GM18511 (cell line): ENCODE data around the gene ELL.
A peak's percentile ranks its signal among the peaks of the same experiment; 100 is the strongest.

Experiments
- ATAC-seq: cut with Tn5 transposase; IDR thresholded peaks from one replicate; pipeline ENCODE4 v1.9.1; 2021; ENCODE audit warnings: mild to moderate bottlenecking, moderate library complexity; ENCODE audit not compliant: unreplicated experiment

ELL gene

GRCh38 chr19:18425515-18426415 lies 96.1 kb downstream of the ELL start:
- ATAC-seq: no peak

GRCh38 chr19:18424890-18425514 lies 96.9 kb downstream of the ELL start:
- ATAC-seq: no peak

DNA sequence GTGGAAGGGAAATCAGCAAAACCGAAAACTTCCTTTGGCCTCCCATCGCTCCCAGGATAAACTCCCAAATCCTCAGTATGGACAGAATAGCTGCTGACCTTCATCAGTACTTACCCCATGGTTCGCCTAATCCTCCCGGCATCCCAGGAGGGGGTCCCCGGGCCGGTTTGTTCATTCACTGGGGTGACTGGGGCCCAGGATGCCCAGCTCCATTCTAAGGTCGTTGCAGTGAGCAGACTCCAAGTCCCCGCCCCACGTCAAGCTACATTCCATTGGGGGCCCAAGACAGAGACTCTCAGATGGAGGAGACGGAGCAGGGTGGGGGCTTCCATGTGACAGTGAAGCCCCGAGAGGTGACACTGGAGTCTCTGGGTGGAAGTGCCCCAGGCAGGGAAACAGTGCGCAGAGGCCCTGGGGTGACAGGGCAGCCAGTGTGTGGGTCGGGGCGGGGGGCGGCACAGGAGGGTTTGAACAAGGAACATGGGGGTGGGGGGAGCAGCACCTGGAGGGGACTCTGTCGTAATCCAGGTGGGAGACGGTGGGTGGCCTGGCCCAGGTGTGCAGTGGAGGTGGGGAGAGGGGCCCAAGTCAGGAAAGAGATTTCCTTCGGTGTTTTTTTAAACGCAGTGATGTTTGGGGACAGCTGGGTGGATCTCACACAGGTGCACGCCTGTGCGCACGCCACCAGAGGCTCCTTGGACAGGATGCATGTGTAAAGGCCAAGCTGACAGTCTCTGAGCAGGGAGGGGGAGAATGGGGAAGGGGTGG lies 97.6 kb downstream of the ELL start:
- ATAC-seq: no peak

GRCh38 chr19:18423258-18424020 lies 98.4 kb downstream of the ELL start:
- ATAC-seq: no peak

DNA sequence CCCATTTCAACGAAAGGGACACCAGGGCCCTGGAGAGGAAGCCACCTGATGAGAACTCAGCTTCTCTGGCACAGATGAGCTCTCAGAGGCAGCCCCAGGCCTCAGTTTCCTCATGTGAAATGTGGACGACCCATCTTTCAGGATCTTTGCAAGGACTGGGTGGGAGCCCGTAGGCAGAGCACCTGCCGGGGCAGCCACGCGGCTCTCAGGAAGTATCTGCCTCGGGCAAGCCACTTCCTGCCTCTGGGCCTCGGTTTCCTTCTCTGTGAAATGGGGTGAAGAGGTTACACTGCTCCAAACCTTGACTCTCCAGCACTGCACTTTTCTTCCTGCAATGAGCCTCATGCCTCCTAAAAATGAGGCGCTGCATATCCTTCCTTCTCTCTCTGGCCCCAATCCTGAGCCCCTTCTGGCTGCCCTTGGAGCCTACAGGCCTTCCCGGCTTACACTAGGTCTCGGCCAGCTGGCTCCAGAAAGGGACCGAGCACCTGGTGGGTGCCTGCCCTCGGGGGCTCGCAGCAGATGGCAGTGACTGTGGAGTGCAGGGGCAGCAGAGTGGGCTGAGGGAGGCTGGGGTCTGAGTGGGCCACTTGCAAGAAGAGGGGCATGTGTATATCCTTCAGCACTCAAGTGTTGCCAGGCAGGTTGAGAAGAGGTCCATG lies 99.2 kb downstream of the ELL start:
- no peak for ATAC-seq

DNA sequence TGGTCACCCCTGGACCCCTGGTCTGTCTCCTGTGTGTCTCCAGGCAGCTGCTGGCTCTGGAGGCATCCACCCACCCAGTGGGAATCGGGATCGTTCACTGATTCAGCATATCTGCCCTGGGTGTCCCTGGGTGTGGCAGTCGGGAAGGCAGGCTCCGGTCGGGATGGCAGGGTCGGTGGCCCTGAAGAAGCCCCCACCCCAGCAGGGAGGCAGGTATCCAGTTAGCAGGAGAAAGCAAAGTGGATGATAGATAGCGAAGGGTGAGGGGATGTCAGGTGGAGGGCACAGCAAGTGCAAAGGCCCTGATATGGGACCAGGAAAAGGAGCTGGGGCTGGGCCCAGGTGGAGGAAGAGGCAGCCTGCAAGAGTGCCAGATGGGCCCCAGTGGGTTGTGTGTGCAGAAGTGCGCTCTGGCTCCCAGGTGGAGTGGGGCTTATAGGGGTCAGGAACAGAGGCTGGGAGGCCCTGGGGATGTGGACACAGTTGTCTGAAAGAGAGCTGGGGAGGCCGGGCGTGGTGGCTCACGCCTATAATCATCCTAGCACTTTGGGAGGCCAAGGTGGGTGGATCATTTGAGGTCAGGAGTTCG lies 100.4 kb downstream of the ELL start:
- ATAC-seq: no peak

- no peak for ATAC-seq
Measured at GRCh38 chr19:18420930-18421329, 100.9 kb downstream of the ELL start.

DNA sequence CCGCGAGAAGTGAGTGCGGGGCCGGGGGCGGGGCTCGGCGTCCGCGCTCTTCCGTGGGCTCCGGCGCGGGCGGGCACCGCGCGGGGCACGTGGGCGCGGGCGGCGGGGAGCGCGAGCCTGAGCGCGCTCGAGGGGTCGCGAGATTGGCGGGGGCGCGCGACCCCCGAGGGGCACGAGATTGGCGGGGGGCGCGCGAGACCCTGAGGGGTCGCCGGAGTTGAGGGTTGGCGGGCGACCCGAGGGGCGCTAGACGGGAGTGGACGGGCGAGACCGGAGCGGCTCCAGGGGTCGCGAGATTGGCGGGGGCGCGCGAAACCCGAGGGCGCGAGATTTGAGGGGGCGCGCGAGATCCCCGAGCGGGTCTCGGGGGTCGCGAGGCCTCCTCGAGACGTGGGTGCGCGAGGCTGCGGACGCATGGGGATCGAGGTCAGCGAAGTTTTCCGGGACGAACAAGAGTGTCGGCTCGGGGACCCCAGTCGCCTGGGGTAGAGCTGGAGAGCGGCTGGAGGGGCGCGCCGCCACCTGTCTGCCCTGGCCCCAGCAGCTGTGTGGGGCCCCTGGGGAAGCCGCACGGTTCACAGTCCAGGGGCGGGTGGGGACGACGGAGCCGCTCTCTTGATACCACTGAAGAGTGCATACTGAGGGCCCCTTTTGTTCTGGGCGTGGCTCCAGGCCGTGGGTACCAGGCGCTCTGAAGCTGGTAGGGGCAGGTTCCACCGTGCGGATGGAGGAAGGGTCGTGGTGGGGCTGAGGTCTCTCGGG lies 102.0 kb downstream of the ELL start:
- no peak for ATAC-seq

DNA sequence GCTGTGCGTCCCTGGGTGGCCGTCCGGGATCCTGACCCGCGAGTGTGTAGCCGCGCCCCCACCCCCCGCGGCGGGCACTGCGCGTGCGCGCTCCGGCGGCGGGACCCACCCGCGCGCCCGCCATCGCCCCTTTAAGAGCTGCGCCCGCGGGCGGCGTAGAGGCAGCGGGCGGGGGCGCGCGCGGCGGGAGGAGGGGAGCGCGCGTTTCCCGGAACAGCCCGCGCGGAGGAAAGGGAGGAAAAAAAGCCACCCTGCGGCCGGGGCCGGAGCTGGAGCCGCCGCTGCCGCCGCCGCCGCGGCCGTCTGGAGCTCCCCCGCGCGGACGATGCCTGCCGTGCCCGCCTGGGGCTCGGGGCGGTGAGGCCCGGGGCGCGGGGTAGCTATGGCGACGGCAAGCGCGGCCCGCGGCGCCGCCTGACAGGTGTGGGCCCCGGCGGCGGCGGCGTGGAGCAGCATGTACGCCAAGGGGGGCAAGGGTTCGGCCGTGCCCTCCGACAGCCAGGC lies 102.6 kb downstream of the ELL start, which contains the start of gene SSBP4:
TSS of gene SSBP4 (plus strand) at position 204 of the 504 bp plus-strand sequence. CDS start at position 455, 251 bp downstream.
- peak; percentile 59 for ATAC-seq

DNA sequence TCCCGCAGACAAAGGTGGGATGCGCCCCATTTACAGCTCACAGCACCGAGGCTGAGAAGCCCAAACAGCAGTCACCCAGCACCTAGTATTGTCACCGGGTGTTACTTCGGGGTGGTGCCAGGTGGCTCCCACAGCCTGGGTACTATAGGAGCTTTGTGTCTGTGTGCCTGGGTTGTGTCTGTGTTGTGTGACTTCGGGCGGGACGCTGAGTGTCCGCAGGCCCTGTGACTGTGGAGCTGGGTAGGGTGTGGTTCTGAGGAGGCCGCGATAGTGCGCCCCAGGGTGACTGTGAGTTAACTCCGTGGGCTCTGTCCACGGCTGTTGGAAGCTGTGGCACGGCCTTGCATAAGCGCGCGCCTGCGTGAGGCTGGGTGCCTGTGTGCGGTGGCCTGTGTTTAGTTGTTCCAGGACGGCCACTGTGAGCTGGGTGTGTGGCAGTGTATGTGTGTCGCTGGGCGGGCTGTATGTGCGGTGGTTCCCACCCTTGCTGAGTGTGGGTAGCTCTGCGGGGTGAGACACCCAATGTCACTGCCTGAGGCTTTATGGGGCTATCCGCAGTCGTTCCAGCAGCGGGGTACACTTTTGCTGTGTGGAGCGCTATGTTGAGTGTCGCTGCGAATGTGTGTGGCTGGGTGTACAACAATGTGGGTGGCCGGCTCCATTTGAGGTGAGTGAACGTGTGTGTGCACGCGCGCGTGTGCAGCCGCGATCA lies 103.2 kb downstream of the ELL start:
- no peak for ATAC-seq

GRCh38 chr19:18418029-18418482 lies 103.8 kb downstream of the ELL start:
- no peak for ATAC-seq

DNA sequence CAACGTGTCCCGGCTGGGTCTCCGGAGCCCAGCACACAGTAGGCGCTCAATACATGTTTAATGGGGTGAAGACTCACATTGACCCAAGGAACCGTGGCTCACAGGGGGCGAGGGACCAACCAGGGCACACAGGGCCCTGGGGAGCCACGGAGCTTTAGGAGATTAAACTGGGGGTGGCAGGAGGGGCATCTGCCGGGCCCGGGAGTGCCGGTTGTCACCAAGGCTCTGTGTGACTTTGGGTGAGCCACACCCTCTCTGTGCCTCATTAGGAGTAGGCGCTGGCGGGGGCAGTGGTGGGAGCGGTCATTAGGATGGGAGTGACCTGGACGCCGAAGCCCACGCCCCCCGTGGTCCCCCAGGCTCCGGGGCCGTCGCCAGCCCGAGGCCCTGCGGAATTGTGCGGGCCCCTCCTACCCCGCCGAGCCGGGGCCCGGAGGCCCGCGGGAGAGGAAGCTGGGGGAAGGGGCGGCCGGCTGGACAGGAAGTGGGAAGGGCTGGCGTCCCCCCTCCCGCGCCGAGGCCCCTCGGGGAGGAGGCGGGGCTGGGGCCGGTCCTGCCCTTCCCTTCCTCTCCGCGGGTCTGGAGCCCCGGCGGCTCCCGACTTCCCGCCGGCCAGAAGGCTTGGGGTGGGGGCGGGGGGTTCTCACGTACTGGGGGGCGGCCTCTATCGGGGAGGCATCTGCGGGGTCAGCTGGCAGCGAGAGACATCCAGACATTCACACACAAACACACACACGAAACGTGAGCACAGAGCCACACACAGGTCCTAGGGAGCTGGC lies 104.4 kb downstream of the ELL start:
- ATAC-seq: no peak

- no peak for ATAC-seq
Measured at GRCh38 chr19:18416778-18417249, 105.1 kb downstream of the ELL start.

DNA sequence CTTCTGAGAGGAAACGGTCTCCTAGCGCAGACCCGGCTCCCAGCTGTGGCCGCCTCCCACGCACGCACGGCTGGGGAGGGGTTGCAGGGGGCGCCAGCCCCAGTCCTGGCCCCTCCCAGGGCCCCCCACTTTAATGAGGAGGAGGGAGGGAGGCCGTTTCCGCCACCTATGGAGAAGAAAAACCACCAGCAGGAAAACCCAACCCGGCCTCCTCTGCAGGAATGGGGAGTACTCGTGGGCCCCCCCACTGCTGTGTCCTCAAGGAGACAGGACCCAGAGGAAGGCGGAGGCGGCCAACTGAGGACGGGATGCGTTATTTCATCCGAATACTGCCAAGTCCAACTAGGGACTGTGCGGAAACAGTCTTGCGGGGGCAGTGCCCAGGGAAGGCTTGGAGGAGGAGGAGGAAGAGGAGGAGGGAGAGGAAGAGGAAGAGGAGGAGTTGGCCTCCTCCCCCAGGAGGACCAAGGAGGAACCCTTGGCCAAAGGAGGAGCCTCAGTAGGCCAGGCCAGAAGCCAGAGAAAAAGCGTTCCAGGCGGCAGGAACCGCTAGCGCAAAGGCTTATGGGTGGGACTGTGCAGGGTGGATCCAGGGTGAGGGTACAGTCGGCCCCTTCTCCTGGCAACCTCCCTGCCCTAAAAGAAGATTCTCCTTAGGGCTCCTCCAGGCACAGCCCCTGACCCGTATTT lies 106.5 kb downstream of the ELL start:
- no peak for ATAC-seq

DNA sequence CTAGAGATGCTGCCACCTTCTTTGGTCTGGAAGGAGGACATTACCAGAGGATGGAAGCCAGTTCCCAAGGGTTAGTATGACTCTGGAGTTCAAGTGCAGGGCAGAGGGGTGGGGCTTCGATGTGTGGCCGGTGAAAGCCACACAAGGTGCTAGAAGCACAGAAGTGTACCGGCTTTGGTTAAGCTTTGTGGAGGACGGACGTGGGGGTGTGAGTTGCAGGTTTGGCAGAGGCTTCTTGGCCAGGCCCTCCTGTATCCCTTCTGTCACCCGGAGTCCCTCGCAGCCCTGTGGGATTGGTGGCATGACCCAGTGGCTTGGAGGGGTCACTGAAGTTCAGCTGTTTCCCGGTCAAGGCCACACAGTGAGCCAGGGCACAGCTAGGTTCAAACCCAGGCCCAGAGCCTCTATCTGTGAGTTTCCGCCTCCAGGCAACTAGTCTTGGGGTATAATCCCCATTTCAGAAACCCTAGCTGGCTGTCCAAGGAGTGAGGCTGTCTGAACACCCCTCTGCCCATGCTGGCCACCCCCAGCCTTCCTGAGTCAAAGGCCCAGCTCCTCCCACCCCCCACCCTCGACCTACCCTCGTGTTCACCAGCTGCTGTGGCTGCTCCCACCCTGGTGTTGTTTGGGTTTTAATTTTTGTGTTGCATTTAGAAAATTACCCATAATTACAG lies 107.2 kb downstream of the ELL start:
- ATAC-seq: no peak

DNA sequence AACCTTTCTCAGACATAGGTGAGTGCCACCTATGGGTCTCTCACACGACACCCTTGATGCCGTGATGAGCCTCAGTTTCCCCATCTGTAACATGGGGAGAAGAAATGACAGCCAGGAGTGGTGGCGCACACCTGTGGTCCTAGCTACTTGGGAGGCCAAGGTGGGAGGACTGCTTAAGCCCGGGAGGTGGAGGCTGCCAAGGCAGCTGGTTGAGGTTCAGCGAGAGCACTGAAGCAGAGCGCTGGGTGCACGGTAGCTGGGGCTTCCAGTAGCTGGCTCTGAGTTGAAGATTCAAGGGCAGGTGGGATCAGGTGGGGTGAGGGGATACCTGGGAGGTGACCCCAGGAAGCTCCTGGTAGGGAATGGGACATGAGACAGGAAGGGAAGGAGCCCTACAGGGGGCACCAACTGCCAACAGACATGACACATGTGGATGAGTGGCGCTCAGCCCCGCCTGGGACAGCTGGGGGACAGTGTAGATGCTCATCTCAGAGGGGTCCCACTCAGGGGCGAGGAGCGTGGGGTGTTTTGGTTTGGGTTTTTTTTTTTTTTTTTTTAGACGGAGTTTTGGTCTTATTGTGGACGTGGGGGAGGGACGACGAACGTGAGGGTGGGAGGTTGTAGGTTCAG lies 109.1 kb downstream of the ELL start:
- no peak for ATAC-seq
